Stimulated activated CD8-positive, alpha-beta memory T cell treated with anti-CD3 and anti-CD28 coated beads, Interleukin-15, amount 100 ng/mL, for 4 hours (primary cell): ENCODE data around the gene HDLBP.

ENCODE experiments used
- DNase-seq, 2 donors: peaks; one replicate each; pipeline ENCODE4 v3.0.0-alpha.2; 2020; ENCODE audit warnings: low read depth in 2 of 2

The HDLBP gene

GRCh38 chr2:241228081-241228859, 87.2 kb downstream of the HDLBP start:
- no peak for DNase-seq

GRCh38 chr2:241227594-241227993, 87.9 kb downstream of the HDLBP start:
- DNase-seq = no peak

GRCh38 chr2:241226723-241227572, 88.5 kb downstream of the HDLBP start:
- DNase-seq = no peak

GRCh38 chr2:241225983-241226382, 89.5 kb downstream of the HDLBP start:
- no peak for DNase-seq

GRCh38 chr2:241225545-241225944, 89.9 kb downstream of the HDLBP start:
- no peak for DNase-seq

GRCh38 chr2:241224851-241225438, 90.5 kb downstream of the HDLBP start:
- DNase-seq = no peak

GRCh38 chr2:241224018-241224850, 91.2 kb downstream of the HDLBP start:
- no peak for DNase-seq

GRCh38 chr2:241223211-241224017, 92.1 kb downstream of the HDLBP start:
- DNase-seq = no peak

- DNase-seq = no peak
Measured at GRCh38 chr2:241219856-241220356, 95.6 kb downstream of the HDLBP start.

- no peak for DNase-seq
Measured at GRCh38 chr2:241219030-241219382, 96.5 kb downstream of the HDLBP start.

GRCh38 chr2:241218131-241219029, 97.1 kb downstream of the HDLBP start:
- DNase-seq = peak in 1 of 2 donors; percentile 10

- DNase-seq = peak in 1 of 2 donors; percentile 12
Measured at GRCh38 chr2:241217320-241218031, 98.0 kb downstream of the HDLBP start.

- DNase-seq = no peak
Measured at GRCh38 chr2:241216211-241216761, 99.2 kb downstream of the HDLBP start.

GRCh38 chr2:241215421-241215820, 100.1 kb downstream of the HDLBP start:
- no peak for DNase-seq

GRCh38 chr2:241214766-241215165, 100.7 kb downstream of the HDLBP start:
- DNase-seq = no peak

GRCh38 chr2:241214209-241214608, 101.3 kb downstream of the HDLBP start:
- DNase-seq = no peak

- no peak for DNase-seq
Measured at GRCh38 chr2:241213567-241213966, 101.9 kb downstream of the HDLBP start.

- no peak for DNase-seq
Measured at GRCh38 chr2:241213041-241213440, 102.4 kb downstream of the HDLBP start.

- DNase-seq = no peak
Measured at GRCh38 chr2:241211276-241211675, 104.2 kb downstream of the HDLBP start.
